ENCODE measurements around the gene WRNIP1.

WRNIP1 gene

DNA sequence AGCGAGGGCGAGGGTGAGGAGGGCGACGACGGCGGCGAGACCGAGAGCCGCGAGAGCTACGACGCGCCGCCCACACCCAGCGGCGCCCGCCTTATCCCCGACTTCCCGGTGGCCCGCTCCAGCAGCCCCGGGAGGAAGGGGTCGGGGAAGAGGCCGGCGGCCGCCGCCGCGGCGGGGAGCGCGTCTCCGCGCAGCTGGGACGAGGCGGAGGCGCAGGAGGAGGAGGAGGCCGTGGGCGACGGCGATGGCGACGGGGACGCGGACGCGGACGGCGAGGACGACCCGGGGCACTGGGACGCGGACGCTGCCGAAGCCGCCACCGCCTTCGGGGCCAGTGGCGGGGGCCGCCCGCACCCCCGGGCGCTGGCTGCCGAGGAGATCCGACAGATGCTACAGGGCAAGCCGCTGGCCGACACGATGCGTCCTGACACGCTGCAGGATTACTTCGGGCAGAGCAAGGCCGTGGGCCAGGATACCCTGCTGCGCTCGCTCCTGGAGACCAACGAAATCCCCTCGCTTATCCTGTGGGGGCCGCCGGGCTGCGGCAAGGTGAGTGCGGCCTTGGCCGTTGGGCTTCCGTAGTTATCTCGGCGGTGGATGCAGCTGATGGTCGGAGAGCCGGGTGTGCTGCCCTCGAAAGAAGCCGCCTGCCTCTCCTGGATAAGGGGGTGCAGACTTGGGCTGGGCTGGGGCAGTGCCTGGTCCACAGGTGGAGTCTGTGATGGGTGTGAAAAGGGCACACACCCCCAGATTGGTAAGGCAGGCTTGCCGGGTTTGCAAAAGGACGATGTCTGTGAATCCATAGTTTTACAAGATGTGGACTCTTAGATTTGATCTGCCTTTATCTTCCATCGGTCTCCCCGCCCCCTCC is 938 bp downstream of the WRNIP1 start:
- Histone ChIP-seq H3K9ac (ENCODE audit: low read depth, low read length, poor library complexity, severe bottlenecking) (peak overlapping the region; percentile 81), H3K36me3 (ENCODE audit: insufficient read depth, low read length) (peaks cover 2% of the 10 kb centered on the region; the same call in 1 of the 2 replicates), H3K9me3 (ENCODE audit: insufficient read depth, low read depth, low read length) (no peaks in the 10 kb centered on the region), H3K27me3 (ENCODE audit: insufficient read depth, low read length, poor library complexity, severe bottlenecking) (no peaks in the 10 kb centered on the region), H3K79me2 (ENCODE audit: insufficient read depth, low read length) (peaks cover 56% of the 10 kb centered on the region), H3K4me2 (ENCODE audit: low read depth, low read length, poor library complexity, severe bottlenecking) (peak overlapping the region; percentile 84), H3F3A (ENCODE audit: low read depth) (0 out of 2 replicates have a peak, but pooled peaks cover 3% of the 10 kb centered on the region), H3K4me3 (ENCODE audit: low read length, poor library complexity, severe bottlenecking) (peak overlapping the region; percentile 98), H3K9me2 (replicated peaks; ENCODE audit: low read depth, low read length) (no peaks in the 10 kb centered on the region), H4K20me1 (ENCODE audit: insufficient read depth, low read length, poor library complexity, severe bottlenecking) (peaks cover 50% of the 10 kb centered on the region), H2AFZ (ENCODE audit: low read length) (peak overlapping the region; percentile 18; the same call in 1 of the 2 replicates), H3K4me1 (ENCODE audit: insufficient read depth, low read length, poor library complexity, severe bottlenecking) (peaks cover 51% of the 10 kb centered on the region)
- TF ChIP-seq EZH2phosphoT487 (IDR thresholded peaks at IDR 0.05; ENCODE audit: borderline replicate concordance): no peak
- TF ChIP-seq, protein P1, sequence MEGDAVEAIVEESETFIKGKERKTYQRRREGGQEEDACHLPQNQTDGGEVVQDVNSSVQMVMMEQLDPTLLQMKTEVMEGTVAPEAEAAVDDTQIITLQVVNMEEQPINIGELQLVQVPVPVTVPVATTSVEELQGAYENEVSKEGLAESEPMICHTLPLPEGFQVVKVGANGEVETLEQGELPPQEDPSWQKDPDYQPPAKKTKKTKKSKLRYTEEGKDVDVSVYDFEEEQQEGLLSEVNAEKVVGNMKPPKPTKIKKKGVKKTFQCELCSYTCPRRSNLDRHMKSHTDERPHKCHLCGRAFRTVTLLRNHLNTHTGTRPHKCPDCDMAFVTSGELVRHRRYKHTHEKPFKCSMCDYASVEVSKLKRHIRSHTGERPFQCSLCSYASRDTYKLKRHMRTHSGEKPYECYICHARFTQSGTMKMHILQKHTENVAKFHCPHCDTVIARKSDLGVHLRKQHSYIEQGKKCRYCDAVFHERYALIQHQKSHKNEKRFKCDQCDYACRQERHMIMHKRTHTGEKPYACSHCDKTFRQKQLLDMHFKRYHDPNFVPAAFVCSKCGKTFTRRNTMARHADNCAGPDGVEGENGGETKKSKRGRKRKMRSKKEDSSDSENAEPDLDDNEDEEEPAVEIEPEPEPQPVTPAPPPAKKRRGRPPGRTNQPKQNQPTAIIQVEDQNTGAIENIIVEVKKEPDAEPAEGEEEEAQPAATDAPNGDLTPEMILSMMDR (conservative IDR thresholded peaks at IDR 0.05; ENCODE audit: low read length): no peak

DNA sequence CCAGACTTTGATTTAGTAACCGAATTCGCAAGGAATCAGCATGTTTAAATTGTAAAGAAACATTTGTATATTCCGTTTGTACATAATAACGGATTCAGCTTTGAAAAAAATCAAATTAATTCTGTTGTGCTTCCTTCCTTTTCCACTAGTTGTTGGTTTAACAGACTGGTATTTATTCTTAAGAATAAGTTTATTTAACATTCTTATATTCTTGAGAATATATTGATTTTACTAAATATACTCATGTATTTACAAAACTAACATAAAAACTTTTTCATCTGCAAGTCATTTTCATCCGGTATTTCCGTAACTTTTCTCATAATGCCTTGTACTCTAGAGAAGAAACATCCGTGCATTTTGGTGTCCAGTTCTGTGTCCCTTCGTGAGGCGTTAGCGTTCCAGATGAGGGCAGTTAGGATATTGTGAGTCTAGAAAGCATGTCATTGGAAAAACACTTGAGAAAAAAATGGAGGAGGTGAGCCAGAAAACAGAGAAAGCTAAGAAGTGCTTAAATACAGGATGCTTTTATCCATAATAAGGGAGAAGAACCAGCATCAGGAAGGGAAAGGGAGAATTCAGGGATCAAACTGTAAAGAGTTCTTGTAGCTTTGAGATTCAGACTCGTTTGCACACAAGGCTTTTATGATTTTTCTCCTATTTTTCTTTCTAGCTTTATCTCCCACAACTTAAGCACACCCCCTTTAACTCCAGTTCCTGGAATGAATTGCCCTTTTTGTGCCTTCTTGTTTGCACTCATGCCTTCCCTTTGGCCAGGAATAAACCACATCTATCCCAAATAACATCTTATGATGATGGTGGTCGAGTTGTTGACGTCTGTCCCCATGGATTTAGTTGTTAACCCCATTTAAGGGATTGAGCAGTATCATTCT is 1.8 kb downstream of the WRNIP1 start:
- peaks cover 65% of the 10 kb centered on the region for H3K79me2 ChIP-seq (ENCODE audit: insufficient read depth, low read length)
- H3F3A ChIP-seq (ENCODE audit: low read depth): 0 out of 2 replicates have a peak, but pooled peaks cover 3% of the 10 kb centered on the region
- peak overlapping the region; percentile 81 for H3K9ac ChIP-seq (ENCODE audit: low read depth, low read length, poor library complexity, severe bottlenecking)
- peaks cover 7% of the 10 kb centered on the region; the same call in 1 of the 2 replicates for H3K36me3 ChIP-seq (ENCODE audit: insufficient read depth, low read length)
- H4K20me1 ChIP-seq (ENCODE audit: insufficient read depth, low read length, poor library complexity, severe bottlenecking): peaks cover 59% of the 10 kb centered on the region
- no peaks in the 10 kb centered on the region for H3K9me3 ChIP-seq (ENCODE audit: insufficient read depth, low read depth, low read length)
- H3K4me1 ChIP-seq (ENCODE audit: insufficient read depth, low read length, poor library complexity, severe bottlenecking): peaks cover 59% of the 10 kb centered on the region
- no peaks in the 10 kb centered on the region for H3K27me3 ChIP-seq (ENCODE audit: insufficient read depth, low read length, poor library complexity, severe bottlenecking)
- no peak overlapping the region for H2AFZ ChIP-seq (ENCODE audit: low read length)
- H3K9me2 ChIP-seq (replicated peaks; ENCODE audit: low read depth, low read length): no peaks in the 10 kb centered on the region
- TF ChIP-seq, protein P1 (conservative IDR thresholded peaks at IDR 0.05; ENCODE audit: low read length): peak; percentile 12; the same call in 1 of the 2 replicates
- TF ChIP-seq EZH2phosphoT487 (IDR thresholded peaks at IDR 0.05; ENCODE audit: borderline replicate concordance): no peak
- peak overlapping the region; percentile 84 for H3K4me2 ChIP-seq (ENCODE audit: low read depth, low read length, poor library complexity, severe bottlenecking)
- H3K4me3 ChIP-seq (ENCODE audit: low read length, poor library complexity, severe bottlenecking): peak overlapping the region; percentile 98

DNA sequence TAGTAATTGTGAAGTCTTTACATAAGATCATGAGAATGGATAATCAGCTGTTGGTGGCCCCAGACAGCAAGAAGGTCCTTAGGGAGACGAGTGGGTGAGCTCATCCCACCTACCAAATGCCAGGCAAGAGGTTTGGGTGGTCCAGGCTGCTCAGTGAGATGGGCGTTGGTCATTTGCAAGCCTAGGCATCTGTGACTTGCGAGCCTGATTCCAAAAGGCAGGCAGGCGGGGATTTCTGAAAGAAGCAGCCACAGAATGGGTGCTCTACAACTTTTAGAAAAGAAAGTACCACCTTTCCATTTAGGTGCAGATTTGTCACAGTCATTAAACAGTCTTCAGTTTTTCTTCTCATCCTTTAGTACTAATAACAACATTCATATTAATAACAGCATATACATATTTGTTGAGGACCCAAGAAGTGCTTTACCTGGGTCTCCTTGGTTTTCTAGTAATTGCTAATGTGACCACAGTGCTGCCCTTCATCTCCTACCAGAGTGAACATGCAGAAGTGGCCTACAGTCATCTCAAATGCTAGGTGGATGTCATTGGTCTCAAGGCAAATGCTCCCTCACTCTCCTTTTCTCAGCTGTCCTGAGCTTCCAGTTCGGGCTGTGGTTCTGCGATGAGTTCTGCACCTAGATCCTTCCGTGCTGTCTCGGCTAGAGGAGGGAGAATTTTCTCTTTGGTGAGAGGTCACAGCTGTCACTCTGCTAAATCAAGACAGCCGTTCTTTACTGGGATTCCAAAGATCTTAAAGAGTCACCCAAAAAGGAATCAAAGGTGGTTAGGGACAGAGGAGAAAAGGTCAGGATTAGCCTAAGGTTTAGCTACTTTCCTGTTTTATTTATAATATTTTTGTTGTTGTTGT is 2.7 kb downstream of the WRNIP1 start:
- H3K36me3 ChIP-seq (ENCODE audit: insufficient read depth, low read length): peaks cover 8% of the 10 kb centered on the region; the same call in 1 of the 2 replicates
- H3K27me3 ChIP-seq (ENCODE audit: insufficient read depth, low read length, poor library complexity, severe bottlenecking): no peaks in the 10 kb centered on the region
- peak overlapping the region; percentile 98 for H3K4me3 ChIP-seq (ENCODE audit: low read length, poor library complexity, severe bottlenecking)
- H2AFZ ChIP-seq (ENCODE audit: low read length): no peak overlapping the region
- H3K4me1 ChIP-seq (ENCODE audit: insufficient read depth, low read length, poor library complexity, severe bottlenecking): peaks cover 68% of the 10 kb centered on the region
- peaks cover 74% of the 10 kb centered on the region for H3K79me2 ChIP-seq (ENCODE audit: insufficient read depth, low read length)
- H4K20me1 ChIP-seq (ENCODE audit: insufficient read depth, low read length, poor library complexity, severe bottlenecking): peaks cover 68% of the 10 kb centered on the region
- H3K9me2 ChIP-seq (replicated peaks; ENCODE audit: low read depth, low read length): no peaks in the 10 kb centered on the region
- H3K9me3 ChIP-seq (ENCODE audit: insufficient read depth, low read depth, low read length): no peaks in the 10 kb centered on the region
- H3F3A ChIP-seq (ENCODE audit: low read depth): 0 out of 2 replicates have a peak, but pooled peaks cover 3% of the 10 kb centered on the region
- peak overlapping the region; percentile 84 for H3K4me2 ChIP-seq (ENCODE audit: low read depth, low read length, poor library complexity, severe bottlenecking)
- TF ChIP-seq, protein P1 (conservative IDR thresholded peaks at IDR 0.05; ENCODE audit: low read length): no peak
- TF ChIP-seq EZH2phosphoT487 (IDR thresholded peaks at IDR 0.05; ENCODE audit: borderline replicate concordance): no peak
- H3K9ac ChIP-seq (ENCODE audit: low read depth, low read length, poor library complexity, severe bottlenecking): peak overlapping the region; percentile 81
